ENCODE measurements around the gene BPIFB4. TPM values are rescaled to one million over a fixed set of nuclear protein-coding genes. Genes with fewer than 3 reads are reported as not detected.
"Not testable (repeated sequence)": the region's sequence is repeated elsewhere in the genome, so short reads cannot be mapped to it uniquely, and the experiment has no call there.

Gene BPIFB4
- total RNA-seq, 1 experiment from 2014 or later = not detected

DNA sequence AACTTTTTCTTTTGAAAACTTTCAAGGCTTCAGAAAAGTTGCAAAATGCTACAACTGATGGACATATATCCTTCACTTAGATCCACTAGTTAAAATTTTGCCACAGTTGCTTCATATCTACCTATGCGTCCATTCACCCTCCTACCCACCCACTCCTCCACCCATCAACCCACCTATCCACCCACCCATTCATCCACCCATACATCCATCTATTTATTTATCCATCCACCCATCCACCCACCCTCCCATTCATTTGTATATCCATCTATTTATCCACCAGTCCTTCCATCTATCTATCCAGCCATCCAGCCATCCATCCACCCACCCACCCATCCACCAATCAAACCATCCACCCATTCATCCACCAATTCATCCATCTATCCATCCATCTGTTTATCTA, 13.6 kb downstream of the BPIFB4 start:
- intact Hi-C loops (cut with micrococcal nuclease; ENCODE audit: unreplicated experiment) = no loop called here

DNA sequence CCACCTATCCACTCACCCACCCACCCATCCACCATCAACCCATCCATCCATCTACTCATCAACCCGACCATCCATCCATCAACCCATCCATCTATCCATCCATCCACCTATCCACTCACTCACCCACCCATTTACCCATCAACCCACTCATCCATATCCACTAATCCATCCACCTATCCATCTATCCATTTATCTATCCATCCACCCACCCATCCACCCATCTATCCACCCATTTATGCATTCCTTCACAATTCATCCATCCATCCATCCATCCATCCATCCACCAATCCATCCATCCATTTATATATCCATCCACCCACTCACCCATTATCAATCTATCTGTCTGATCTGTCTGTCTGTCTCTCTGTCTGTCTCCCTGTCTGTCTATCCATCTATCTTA, 14.1 kb downstream of the BPIFB4 start:
- Mint-ChIP-seq H3K4me3 (ENCODE audit: low read depth, unreplicated experiment) (no peak overlapping the region), H3K27ac (ENCODE audit: unreplicated experiment) (no peak overlapping the region), H3K9me3 (ENCODE audit: low read depth, unreplicated experiment) (no peaks in the 10 kb centered on the region), H3K27me3 (ENCODE audit: unreplicated experiment) (peaks cover 69% of the 10 kb centered on the region), H3K4me1 (ENCODE audit: low read depth, unreplicated experiment) (no peaks in the 10 kb centered on the region), H3K36me3 (ENCODE audit: insufficient read depth, unreplicated experiment) (no peaks in the 10 kb centered on the region)
- no TSS peak for BruUV-seq (replicated peaks)
- CTCF ChIA-PET = no interaction called here
- no peak for TF ChIP-seq CTCF (IDR thresholded peaks at IDR 0.05; ENCODE audit: unreplicated experiment)
- intact Hi-C loops (cut with micrococcal nuclease; ENCODE audit: unreplicated experiment) = no loop called here
- DNase-seq = no peak

More for the DNA sequence above, 13.6 kb downstream of the BPIFB4 start:
- no peak overlapping the region for H3K27ac Mint-ChIP-seq (ENCODE audit: unreplicated experiment)
- no peak for TF ChIP-seq CTCF (IDR thresholded peaks at IDR 0.05; ENCODE audit: unreplicated experiment)
- no peaks in the 10 kb centered on the region for H3K36me3 Mint-ChIP-seq (ENCODE audit: insufficient read depth, unreplicated experiment)
- H3K4me1 Mint-ChIP-seq (ENCODE audit: low read depth, unreplicated experiment) = no peaks in the 10 kb centered on the region
- H3K4me3 Mint-ChIP-seq (ENCODE audit: low read depth, unreplicated experiment) = no peak overlapping the region
- peaks cover 69% of the 10 kb centered on the region for H3K27me3 Mint-ChIP-seq (ENCODE audit: unreplicated experiment)
- BruUV-seq (replicated peaks) = no TSS peak
- H3K9me3 Mint-ChIP-seq (ENCODE audit: low read depth, unreplicated experiment) = no peaks in the 10 kb centered on the region
- CTCF ChIA-PET = interaction anchor here (0.6 kb wide), 1 partner anchor 323 kb away, joined by 3 read pairs; no protein-coding TSS in a partner anchor
- no peak for DNase-seq

DNA sequence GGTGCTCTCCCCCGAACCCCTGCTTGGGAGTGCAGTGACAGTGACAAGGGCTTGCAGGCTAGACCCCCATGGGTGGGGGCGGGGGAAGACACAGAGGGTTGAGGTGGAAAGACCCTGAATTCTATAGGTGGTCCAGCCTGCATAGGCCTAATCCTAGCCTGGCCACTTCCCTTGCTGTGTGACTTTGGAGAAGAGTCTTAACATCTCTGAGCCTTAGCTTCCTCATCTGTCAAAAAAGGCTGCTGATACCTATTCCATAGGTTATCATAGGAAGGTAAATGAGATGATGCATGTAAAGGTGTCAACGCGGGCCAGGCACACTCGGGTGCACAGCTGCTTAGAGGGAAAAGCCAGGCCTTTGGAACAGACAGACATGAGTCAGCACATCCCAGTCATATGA, 15.8 kb downstream of the BPIFB4 start:
- CTCF ChIA-PET = interaction anchor here (1.8 to 2.9 kb wide), 3 partner anchors 168 to 305 kb away, joined by 7 to 28 read pairs (median 11); no protein-coding TSS in a partner anchor
- Mint-ChIP-seq H3K36me3 (ENCODE audit: insufficient read depth, unreplicated experiment) (no peaks in the 10 kb centered on the region), H3K4me3 (ENCODE audit: low read depth, unreplicated experiment) (no peak overlapping the region), H3K9me3 (ENCODE audit: low read depth, unreplicated experiment) (no peaks in the 10 kb centered on the region), H3K27me3 (ENCODE audit: unreplicated experiment) (peaks cover 72% of the 10 kb centered on the region), H3K27ac (ENCODE audit: unreplicated experiment) (no peak overlapping the region), H3K4me1 (ENCODE audit: low read depth, unreplicated experiment) (no peaks in the 10 kb centered on the region)
- intact Hi-C loops (cut with micrococcal nuclease; ENCODE audit: unreplicated experiment) = loop anchor here (5.0 kb wide), 1 partner anchor 423 kb away; the partner anchor contains the start of gene C20orf203
- no TSS peak for BruUV-seq (replicated peaks)
- TF ChIP-seq CTCF (IDR thresholded peaks at IDR 0.05; ENCODE audit: unreplicated experiment) = no peak
- no peak for DNase-seq

- not testable (repeated sequence) for H3K36me3 Mint-ChIP-seq (ENCODE audit: insufficient read depth, unreplicated experiment); H3K27ac Mint-ChIP-seq (ENCODE audit: unreplicated experiment); H3K4me1 Mint-ChIP-seq (ENCODE audit: low read depth, unreplicated experiment); H3K4me3 Mint-ChIP-seq (ENCODE audit: low read depth, unreplicated experiment); H3K9me3 Mint-ChIP-seq (ENCODE audit: low read depth, unreplicated experiment); BruUV-seq (replicated peaks)
- peak; percentile 90 for TF ChIP-seq CTCF (IDR thresholded peaks at IDR 0.05; ENCODE audit: unreplicated experiment)
- H3K27me3 Mint-ChIP-seq (ENCODE audit: unreplicated experiment) = peaks cover 72% of the 10 kb centered on the region
- peak; percentile 80 for DNase-seq
- CTCF ChIA-PET = interaction anchor here (0.6 to 2.9 kb wide), 16 partner anchors 9 to 318 kb away, joined by 3 to 28 read pairs (median 4); partner anchors contain the start of gene MAPRE1
- intact Hi-C loops (cut with micrococcal nuclease; ENCODE audit: unreplicated experiment) = loop anchor here (1.0 to 5.0 kb wide), 5 partner anchors 115 to 424 kb away; partner anchors contain the start of gene C20orf203
Measured at GRCh38 chr20:33095902-33096584, 16.6 kb downstream of the BPIFB4 start.

Measured in Calu3 (cell line).